ENCODE measurements around the gene C1QL4. TPM values are rescaled to one million over a fixed set of nuclear protein-coding genes. Genes with fewer than 3 reads are reported as not detected.
A peak's percentile ranks its signal among the peaks of the same experiment; 100 is the strongest.
"Not testable (repeated sequence)": the region's sequence is repeated elsewhere in the genome, so short reads cannot be mapped to it uniquely, and the experiment has no call there.

Gene C1QL4
- total RNA-seq, 1 donor from 2014 or later = not detected

GRCh38 chr12:49301760-49302159, 35.2 kb downstream of the C1QL4 start:
- DNase-seq = no peak

- DNase-seq = no peak
Observed at GRCh38 chr12:49298160-49298559, 38.8 kb downstream of the C1QL4 start.

- no peak for DNase-seq
Observed at GRCh38 chr12:49297695-49298060, 39.3 kb downstream of the C1QL4 start.

- no peak for DNase-seq
Observed at GRCh38 chr12:49296836-49297694, 39.9 kb downstream of the C1QL4 start.

GRCh38 chr12:49296034-49296835, 40.8 kb downstream of the C1QL4 start:
- peak; percentile 49 for DNase-seq

GRCh38 chr12:49295082-49295936, 41.7 kb downstream of the C1QL4 start, which contains the start of gene PRPH:
PRPH (plus strand) TSS chr12:49295147; CDS start chr12:49295201, 54 bp downstream.
- peak; percentile 44 for DNase-seq

GRCh38 chr12:49294804-49295081, 42.2 kb downstream of the C1QL4 start:
- DNase-seq = no peak

GRCh38 chr12:49294086-49294803, 42.7 kb downstream of the C1QL4 start:
- no peak for DNase-seq

- DNase-seq = peak; percentile 86
Observed at GRCh38 chr12:49293056-49293956, 43.7 kb downstream of the C1QL4 start.

- DNase-seq = peak; percentile 43
Observed at GRCh38 chr12:49292729-49293055, 44.3 kb downstream of the C1QL4 start.

- DNase-seq = no peak
Observed at GRCh38 chr12:49288922-49289555, 47.9 kb downstream of the C1QL4 start.

GRCh38 chr12:49288412-49288853, 48.6 kb downstream of the C1QL4 start:
- DNase-seq = peak; percentile 80

GRCh38 chr12:49287876-49288275, 49.1 kb downstream of the C1QL4 start:
- no peak for DNase-seq

GRCh38 chr12:49284672-49285071, 52.3 kb downstream of the C1QL4 start:
- no peak for DNase-seq

- no peak for DNase-seq
Observed at GRCh38 chr12:49283541-49284429, 53.2 kb downstream of the C1QL4 start.

- DNase-seq = not testable (repeated sequence)
Observed at GRCh38 chr12:49282740-49283375, 54.1 kb downstream of the C1QL4 start.
